Measurements from ENCODE around the gene PAQR5. TPM values are rescaled to one million over a fixed set of nuclear protein-coding genes. Genes with fewer than 3 reads are reported as not detected.

PAQR5 gene
- total and polyA plus RNA-seq, 4 donors = 0.19 to 1.1 (median 0.53) TPM

GRCh38 chr15:69373406-69373805, 74.7 kb downstream of the PAQR5 start:
- H3K9ac ChIP-seq (ENCODE audit: low read depth in 1 of 2, low read length in 2 of 2) = no peak overlapping the region
- H3K4me1 ChIP-seq (ENCODE audit: control insufficient read depth in 4 of 4, insufficient read depth in 4 of 4, low read length in 3 of 4) = no peaks in the 10 kb centered on the region
- WGBS = 65% methylated on average over 6 of the region's 6 CpGs
- H3K27me3 ChIP-seq (ENCODE audit: control insufficient read depth in 4 of 4, insufficient read depth in 4 of 4, low read length in 3 of 4) = peaks cover 0 to 4% (median 0%) of the 10 kb centered on the region in 4 donors
- DNase-seq (ENCODE audit: low spot score) = no peak
- no peak overlapping the region for H3K27ac ChIP-seq (ENCODE audit: low read depth in 1 of 2, low read length in 2 of 2)
- H3K9me3 ChIP-seq (ENCODE audit: control insufficient read depth in 4 of 4, low read length in 3 of 4) = no peaks in the 10 kb centered on the region
- H3K4me3 ChIP-seq (ENCODE audit: low read depth in 1 of 3, low read length in 3 of 3) = no peak overlapping the region
- H3K36me3 ChIP-seq (ENCODE audit: control insufficient read depth in 4 of 4, insufficient read depth in 3 of 4, low read depth in 1 of 4, low read length in 3 of 4) = no peaks in the 10 kb centered on the region
- no peak for TF ChIP-seq REST (IDR thresholded peaks at IDR 0.05)
- no peak for TF ChIP-seq RAD21 (IDR thresholded peaks at IDR 0.05)
- no peak for TF ChIP-seq EGR1 (IDR thresholded peaks at IDR 0.05; ENCODE audit: low read depth in 2 of 2)
- TF ChIP-seq NR2F2 (IDR thresholded peaks at IDR 0.05) = no peak
- no peak for TF ChIP-seq MAX (IDR thresholded peaks at IDR 0.05)
- TF ChIP-seq GABPA (IDR thresholded peaks at IDR 0.05 in 1 of 2, conservative IDR thresholded peaks at IDR 0.05 in 1 of 2) = no peak
- no peak for TF ChIP-seq JUND (IDR thresholded peaks at IDR 0.05)

GRCh38 chr15:69375151-69375790, 76.6 kb downstream of the PAQR5 start:
- Histone ChIP-seq H3K4me1 (ENCODE audit: control insufficient read depth in 4 of 4, insufficient read depth in 4 of 4, low read length in 3 of 4) (no peaks in the 10 kb centered on the region), H3K4me3 (ENCODE audit: low read depth in 1 of 3, low read length in 3 of 3) (no peak overlapping the region), H3K27ac (ENCODE audit: low read depth in 1 of 2, low read length in 2 of 2) (no peak overlapping the region), H3K27me3 (ENCODE audit: control insufficient read depth in 4 of 4, insufficient read depth in 4 of 4, low read length in 3 of 4) (peaks cover 0 to 4% (median 0%) of the 10 kb centered on the region in 4 donors), H3K9me3 (ENCODE audit: control insufficient read depth in 4 of 4, low read length in 3 of 4) (no peaks in the 10 kb centered on the region), H3K9ac (ENCODE audit: low read depth in 1 of 2, low read length in 2 of 2) (no peak overlapping the region), H3K36me3 (ENCODE audit: control insufficient read depth in 4 of 4, insufficient read depth in 3 of 4, low read depth in 1 of 4, low read length in 3 of 4) (no peaks in the 10 kb centered on the region)
- TF ChIP-seq HNF4A (conservative IDR thresholded peaks at IDR 0.05) = no peak
- TF ChIP-seq NR2F2 (IDR thresholded peaks at IDR 0.05) = no peak
- no peak for DNase-seq (ENCODE audit: low spot score)
- WGBS = 78% methylated on average over 8 of the region's 8 CpGs

GRCh38 chr15:69377216-69377970, 78.7 kb downstream of the PAQR5 start:
- TF ChIP-seq TAF1 (conservative IDR thresholded peaks at IDR 0.05) (no peak), HNF4G (IDR thresholded peaks at IDR 0.05) (no peak), REST (IDR thresholded peaks at IDR 0.05) (no peak), ZBTB33 (IDR thresholded peaks at IDR 0.05) (no peak), SP1 (IDR thresholded peaks at IDR 0.05) (no peak), YY1 (IDR thresholded peaks at IDR 0.05) (no peak), MAX (IDR thresholded peaks at IDR 0.05) (no peak), FOXA2 (IDR thresholded peaks at IDR 0.05) (no peak), GABPA (IDR thresholded peaks at IDR 0.05 in 1 of 2, conservative IDR thresholded peaks at IDR 0.05 in 1 of 2) (no peak), NR2F2 (IDR thresholded peaks at IDR 0.05) (no peak), JUND (IDR thresholded peaks at IDR 0.05) (no peak), RXRA (IDR thresholded peaks at IDR 0.05) (no peak)
- 87% methylated on average over 8 of the region's 8 CpGs for WGBS
- H3K27me3 ChIP-seq (ENCODE audit: control insufficient read depth in 4 of 4, insufficient read depth in 4 of 4, low read length in 3 of 4) = peaks cover 0 to 4% (median 0%) of the 10 kb centered on the region in 4 donors
- H3K36me3 ChIP-seq (ENCODE audit: control insufficient read depth in 4 of 4, insufficient read depth in 3 of 4, low read depth in 1 of 4, low read length in 3 of 4) = no peaks in the 10 kb centered on the region
- H3K27ac ChIP-seq (ENCODE audit: low read depth in 1 of 2, low read length in 2 of 2) = no peak overlapping the region
- no peaks in the 10 kb centered on the region for H3K9me3 ChIP-seq (ENCODE audit: control insufficient read depth in 4 of 4, low read length in 3 of 4)
- no peak overlapping the region for H3K4me3 ChIP-seq (ENCODE audit: low read depth in 1 of 3, low read length in 3 of 3)
- DNase-seq (ENCODE audit: low spot score) = no peak
- no peak overlapping the region for H3K9ac ChIP-seq (ENCODE audit: low read depth in 1 of 2, low read length in 2 of 2)
- no peaks in the 10 kb centered on the region for H3K4me1 ChIP-seq (ENCODE audit: control insufficient read depth in 4 of 4, insufficient read depth in 4 of 4, low read length in 3 of 4)

All from liver (tissue), 9 donors.